NCI-H82 (cell line): ENCODE data around the gene KCNAB1.
A peak's percentile ranks its signal among the peaks of the same experiment; 100 is the strongest.
"Not testable (repeated sequence)": the region's sequence is repeated elsewhere in the genome, so short reads cannot be mapped to it uniquely, and the experiment has no call there.

Experiments used
- DNase-seq: peaks from one replicate; lab custom pipeline; 2025; lab: John Stamatoyannopoulos, UW

KCNAB1 gene

GRCh38 chr3:156539051-156539450, 418.7 kb downstream of the KCNAB1 start:
- DNase-seq: no peak

GRCh38 chr3:156539802-156540201, 419.4 kb downstream of the KCNAB1 start:
- no peak for DNase-seq

- no peak for DNase-seq
Measured at GRCh38 chr3:156542101-156543042, 422.0 kb downstream of the KCNAB1 start.

DNA sequence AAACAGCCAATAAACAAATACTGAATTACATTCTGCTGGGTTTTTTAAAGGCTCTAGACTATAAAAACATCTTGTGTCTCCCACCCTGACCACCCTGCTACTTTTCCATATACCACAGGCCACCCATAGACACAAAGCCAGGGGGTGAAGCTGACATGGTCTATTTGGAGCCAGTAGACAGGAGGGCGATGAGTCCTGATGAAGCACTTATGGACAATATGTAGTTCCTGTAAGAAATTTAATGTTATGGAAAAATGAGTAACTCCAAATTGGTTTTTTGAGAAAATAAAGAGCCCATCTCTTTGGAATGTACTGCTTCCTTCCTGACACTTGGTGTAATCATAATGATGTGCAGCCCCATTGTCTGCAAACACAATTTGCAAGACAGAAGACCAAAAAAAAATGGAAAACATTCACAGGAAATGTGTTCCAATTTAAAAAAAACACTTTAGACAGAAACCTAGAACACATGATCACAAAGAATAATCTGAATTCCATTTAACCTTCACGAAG, 422.7 kb downstream of the KCNAB1 start:
- DNase-seq: no peak

DNA sequence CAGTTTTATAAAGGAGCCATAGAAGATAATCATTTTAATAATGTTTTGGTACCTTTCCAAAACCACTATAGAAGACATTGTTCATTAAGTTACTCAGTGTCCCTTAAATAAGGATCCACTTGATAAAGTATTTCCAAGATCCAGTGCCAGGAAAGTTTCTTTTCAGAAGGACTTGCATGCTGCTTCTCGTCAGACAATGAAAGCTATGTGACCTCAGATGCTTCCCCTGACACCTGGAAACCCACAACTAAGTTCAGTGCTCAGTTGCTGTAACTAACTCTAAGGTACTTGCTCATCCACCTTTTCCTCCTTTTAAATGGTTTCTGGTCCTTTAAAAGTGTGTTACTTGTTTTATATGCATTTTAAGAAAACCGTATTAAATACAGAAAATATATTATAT, 427.3 kb downstream of the KCNAB1 start:
- no peak for DNase-seq

DNA sequence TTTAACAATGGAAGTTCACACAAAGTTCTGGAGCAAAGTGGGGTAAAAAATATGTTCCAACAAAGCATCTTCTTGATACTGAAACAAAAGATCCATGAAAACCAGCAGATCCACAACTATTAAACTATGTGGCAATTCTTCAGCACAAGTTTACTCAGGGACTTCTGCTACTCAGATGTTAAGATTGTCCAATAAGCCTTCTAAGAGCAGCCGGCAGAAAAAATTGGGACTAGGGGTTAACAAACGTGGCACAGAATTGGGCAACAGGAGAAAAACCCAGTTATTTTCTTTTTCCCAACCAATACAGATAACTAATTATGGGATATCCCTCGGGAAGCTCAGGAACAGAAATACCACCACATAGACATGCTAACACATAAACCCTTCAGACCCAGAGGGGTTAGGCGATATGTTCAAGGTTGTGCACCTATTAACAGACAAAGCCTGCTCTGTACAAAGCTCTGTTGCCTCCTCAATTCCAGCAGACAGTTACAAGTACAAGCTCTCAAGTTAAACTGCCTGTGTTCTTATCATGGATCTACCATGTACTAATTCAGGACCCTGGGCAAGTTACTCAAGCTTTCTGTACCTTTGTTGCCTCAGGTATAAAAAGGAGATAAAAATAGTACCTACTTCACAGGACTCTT, 427.8 kb downstream of the KCNAB1 start:
- DNase-seq: no peak

DNA sequence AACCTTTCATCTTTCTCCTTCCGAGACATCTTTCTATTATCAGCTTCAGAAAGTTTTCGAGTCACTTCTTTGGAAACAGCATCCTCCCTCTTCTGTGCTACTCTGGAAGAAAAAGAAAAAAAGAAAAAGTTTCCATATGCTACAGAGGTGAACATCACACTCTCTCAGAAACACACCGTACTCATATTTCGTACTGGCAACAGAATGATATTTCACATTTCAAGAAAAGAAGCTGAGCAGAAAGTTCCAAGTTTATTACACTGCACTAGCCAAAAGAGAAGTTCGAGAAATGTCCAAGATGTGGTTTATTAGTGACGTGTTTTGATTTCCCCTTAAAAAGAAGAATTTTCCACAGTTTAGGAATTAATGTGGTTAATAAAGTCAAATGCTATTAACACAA, 428.5 kb downstream of the KCNAB1 start:
- DNase-seq: no peak

- DNase-seq: no peak
Measured at GRCh38 chr3:156551261-156551660, 430.9 kb downstream of the KCNAB1 start.

DNA sequence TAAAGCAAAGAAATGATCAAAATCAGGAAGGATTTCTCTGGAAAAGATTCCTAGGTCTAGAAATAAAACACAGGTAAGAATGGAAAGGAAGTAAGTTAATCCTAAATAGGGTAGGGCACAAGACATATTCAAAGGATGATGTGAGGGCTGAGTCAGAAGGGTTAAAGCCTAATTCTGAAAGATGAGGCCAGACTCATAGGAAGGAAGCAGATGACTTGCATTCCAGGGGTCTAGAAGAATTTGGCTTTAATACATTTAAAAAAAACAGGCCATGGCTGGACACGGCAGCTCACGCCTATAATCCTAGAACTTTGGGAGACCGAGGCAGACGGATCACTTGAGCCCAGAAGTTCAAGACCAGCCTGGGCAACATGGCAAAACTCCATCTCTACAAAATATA, 431.4 kb downstream of the KCNAB1 start:
- no peak for DNase-seq

GRCh38 chr3:156552973-156553372, 432.6 kb downstream of the KCNAB1 start:
- no peak for DNase-seq

DNA sequence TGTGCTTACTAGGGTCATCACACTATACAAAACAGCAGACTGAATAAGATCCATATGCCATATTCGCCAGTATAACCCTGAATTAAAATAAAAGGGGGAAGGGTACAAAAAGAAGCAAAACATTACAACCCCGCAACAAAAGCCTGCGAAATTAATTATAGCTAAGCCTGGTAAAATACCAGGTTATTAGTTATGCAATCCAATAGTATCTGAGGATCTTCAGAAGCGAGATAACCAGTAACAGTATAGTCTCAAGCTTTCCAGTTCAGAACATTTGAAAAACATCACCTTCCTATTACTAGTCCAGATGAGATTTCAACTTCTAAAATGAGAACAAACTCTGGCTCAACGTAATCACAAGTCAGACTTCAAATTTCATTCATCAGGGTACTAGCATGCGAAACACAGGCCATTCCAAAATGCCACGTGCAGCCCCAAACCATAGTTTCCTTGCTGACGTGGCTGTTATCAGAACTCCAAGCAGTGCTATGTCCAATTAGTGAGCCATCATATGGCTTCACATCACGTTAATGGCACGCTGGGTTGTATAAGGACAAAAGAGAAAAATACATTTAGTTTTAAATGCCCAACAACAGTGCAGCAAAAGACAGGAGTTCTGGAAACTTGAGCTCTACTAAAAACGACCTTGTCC, 433.5 kb downstream of the KCNAB1 start:
- peak; percentile 55 for DNase-seq

DNA sequence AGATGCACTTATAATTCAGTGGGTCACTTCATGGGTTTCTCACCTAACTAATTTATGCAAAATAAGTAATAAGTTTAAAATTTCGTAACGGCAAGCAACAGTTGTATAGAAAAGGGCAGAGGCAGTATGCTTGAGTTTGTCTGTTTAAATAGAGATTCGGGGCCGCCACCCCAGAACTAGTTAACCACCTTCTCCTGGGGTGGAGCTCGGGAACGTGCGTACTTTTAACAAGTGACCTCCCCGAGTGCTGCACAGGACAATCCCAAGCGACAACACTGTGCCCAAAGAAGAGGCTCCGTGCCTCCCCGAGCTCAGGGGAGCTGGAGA, 434.1 kb downstream of the KCNAB1 start:
- no peak for DNase-seq

DNA sequence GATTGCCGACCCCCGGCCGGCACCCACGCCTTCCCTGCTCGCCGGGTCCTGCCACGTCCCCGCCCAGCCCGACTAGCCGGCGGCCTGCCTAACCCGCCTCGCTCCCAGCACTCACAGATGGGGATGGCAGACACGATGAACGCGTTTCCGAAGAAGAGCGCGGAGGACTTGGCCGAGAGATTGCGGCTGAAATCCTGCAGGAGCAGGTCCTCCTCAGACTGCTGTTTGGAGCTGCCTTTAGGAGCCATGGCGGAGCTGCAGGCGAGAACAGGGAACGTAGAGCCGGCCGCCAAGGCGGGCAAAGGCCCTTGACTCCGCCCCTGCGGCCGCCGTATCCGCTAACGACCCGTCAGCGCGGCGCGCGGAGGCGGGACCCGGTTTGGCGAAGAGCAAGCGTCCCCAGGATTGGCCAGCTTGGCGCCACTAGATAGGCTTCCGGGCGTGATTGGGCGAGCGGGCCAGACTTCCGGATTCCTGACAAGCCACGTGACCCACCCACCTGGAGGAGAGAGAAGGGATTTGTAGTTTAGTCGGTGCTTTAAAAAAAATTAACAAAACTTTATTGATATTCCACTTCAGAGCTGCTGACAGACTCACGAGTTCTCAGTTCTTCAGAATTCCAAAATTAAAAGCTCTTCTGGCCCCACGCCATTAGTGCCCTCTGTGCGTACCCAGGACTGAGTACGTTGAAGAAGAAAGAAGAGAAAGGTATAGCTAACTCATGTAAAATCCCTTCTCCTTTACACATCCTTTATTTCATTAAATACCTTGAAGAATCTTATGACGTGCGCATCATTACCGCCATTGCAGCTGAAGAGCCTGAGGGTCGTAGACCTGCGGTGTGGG, 434.7 kb downstream of the KCNAB1 start, which contains the start of gene SSR3:
Gene SSR3, minus strand, starts transcription at position 276 of the 846 bp plus-strand sequence. Its CDS starts 28 bp downstream, at position 248.
- peak; percentile 100 for DNase-seq

DNA sequence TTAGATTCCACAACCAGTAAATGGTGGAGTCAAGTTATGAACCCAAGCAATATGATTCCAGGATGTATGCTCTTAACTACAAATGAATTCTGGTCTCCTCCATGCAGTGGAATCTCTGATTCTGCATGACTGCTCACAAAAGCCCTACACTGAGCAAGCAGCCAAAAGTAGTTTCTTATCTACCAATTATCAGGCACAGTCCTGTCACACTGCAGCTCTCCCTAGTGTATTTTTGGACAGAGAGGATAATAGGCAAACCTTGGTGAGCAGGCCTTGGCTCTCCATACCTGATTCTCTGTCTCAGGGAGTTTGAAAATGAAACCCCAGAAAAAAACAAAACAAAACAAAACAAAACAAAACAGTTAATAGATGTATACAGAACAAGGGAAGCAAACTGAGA, 438.0 kb downstream of the KCNAB1 start:
- no peak for DNase-seq

- no peak for DNase-seq
Measured at GRCh38 chr3:156559321-156559720, 438.9 kb downstream of the KCNAB1 start.

- peak; percentile 8 for DNase-seq
Measured at GRCh38 chr3:156561533-156561932, 441.2 kb downstream of the KCNAB1 start.

DNA sequence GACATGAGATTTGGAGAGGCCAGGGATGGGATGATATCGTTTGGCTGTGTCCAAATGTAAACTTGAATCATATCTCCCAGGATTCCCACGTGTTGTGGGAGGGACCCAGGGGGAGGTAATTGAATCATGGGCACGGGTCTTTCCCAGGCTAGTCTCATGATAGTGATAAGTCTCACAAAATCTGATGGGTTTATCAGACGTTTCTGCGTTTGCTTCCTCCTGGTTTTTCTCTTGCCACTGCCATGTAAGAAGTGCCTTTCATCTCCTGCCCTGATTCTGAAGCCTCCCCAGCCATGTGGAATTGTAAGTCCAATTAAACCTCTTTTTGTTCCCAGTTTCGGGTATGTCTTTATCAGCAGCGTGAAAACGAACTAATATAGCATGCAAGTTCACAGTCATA, 442.1 kb downstream of the KCNAB1 start:
- not testable (repeated sequence) for DNase-seq

DNA sequence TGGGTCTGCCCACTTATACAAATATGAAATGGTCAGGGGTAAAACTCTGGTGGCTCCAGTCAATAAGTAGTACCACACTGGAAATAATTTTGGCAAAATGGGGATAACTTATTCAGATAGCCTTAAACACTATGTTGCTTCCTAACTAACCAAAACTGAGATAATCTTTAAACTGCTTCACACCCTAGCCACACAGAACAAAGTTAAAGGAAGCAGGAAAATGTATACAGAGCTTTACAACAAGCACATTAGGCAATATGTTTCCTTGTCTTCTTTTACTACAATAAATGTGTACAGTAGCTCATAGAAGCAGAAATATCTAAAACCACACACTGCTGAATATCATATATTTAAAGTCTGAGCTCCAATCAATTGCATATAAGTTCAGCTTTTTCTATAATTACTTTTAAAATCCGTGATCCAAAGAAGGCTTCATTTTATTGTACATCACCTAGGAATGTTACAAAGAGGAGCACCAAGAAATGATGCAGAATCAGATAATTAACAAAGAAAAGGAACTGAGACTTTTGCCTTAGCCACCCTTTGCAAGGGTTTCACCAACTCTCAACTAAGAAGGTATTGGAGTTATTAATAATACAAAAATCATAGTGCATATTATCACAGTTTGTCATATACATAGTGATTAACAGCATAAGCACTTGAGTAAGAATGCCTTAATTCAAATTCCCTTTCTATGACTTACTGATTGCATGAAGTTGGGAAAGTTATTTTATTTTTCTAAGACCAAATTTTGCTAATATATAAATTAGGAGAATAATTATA, 443.7 kb downstream of the KCNAB1 start:
- no peak for DNase-seq

DNA sequence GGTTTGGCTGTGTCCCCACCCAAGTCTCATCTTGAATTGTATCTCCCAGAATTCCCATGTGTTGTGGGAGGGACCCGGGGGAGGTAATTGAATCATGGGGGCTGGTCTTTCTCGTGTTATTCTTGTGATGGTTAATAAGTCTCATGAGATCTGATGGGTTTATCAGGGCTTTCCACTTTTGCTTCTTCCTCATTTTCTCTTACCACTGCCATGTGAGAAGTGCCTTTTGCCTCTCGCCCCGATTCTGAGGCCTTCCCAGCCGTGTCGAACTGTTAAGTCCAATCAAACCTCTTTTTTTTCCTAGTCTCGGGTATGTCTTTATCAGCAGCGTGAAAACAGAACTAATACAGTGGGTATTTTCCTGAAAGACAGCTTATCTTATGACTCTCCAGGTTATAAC, 448.6 kb downstream of the KCNAB1 start:
- not testable (repeated sequence) for DNase-seq

GRCh38 chr3:156569881-156570280, 449.5 kb downstream of the KCNAB1 start:
- DNase-seq: not testable (repeated sequence)

DNA sequence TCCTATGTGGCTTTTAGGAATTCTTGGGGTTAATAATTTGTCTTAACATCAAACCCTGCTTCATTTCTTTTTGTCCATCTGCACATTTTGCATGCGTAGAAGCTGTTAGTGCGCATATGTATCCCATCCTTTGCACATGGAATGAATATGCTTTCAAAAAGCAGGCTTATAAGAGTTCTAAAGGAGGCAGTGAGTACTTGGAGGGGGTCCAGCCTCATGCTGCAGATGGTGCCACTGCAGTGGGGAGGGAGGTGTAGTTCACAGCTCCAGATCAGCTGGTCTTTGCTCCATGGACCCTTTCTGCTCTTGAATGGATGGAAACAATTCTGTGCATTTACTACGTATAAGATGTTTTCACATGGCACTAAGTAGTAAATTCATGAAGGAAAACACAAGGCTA, 455.3 kb downstream of the KCNAB1 start:
- no peak for DNase-seq
